ENCODE results near the gene ARL6IP6.
"Not testable (repeated sequence)": the region's sequence is repeated elsewhere in the genome, so short reads cannot be mapped to it uniquely, and the experiment has no call there.

ARL6IP6 gene

DNA sequence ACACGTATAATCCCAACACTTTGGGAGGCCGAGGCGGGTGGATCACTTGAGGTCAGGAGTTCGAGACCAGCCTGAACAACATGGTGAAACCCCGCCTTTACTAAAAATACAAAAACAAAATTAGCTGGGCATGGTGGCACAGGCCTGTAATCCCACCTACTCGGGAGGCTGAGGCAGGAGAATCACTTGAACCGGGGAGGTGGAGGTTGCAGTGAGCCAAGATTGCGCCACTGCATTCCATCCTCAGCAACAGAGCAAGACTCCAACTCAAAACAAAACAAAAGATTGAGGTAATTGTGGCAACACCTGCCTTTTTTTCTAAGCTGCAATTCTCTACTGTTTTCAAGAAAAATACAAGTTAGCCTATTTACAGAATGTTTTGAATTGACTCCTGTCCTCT is 4.2 kb downstream of the ARL6IP6 start:
- not testable (repeated sequence) for H3K27me3 ChIP-seq (ENCODE audit: control insufficient read depth, insufficient read depth, low read length); H3K9me3 ChIP-seq (ENCODE audit: control insufficient read depth, insufficient read depth, low read depth, low read length); H3K4me3 ChIP-seq (ENCODE audit: low read depth, low read length); H3K4me1 ChIP-seq (ENCODE audit: control insufficient read depth, insufficient read depth, low read length); H3K27ac ChIP-seq (ENCODE audit: low read depth, low read length); H3K9ac ChIP-seq (ENCODE audit: low read length)
- H3K36me3 ChIP-seq (ENCODE audit: control insufficient read depth, insufficient read depth, low read length): peaks cover 39% of the 10 kb centered on the region

GRCh38 chr2:152723918-152724317 is 5.5 kb downstream of the ARL6IP6 start:
- peaks cover 43% of the 10 kb centered on the region for H3K36me3 ChIP-seq (ENCODE audit: control insufficient read depth, insufficient read depth, low read length)
- no peaks in the 10 kb centered on the region for H3K27me3 ChIP-seq (ENCODE audit: control insufficient read depth, insufficient read depth, low read length)
- H3K9me3 ChIP-seq (ENCODE audit: control insufficient read depth, insufficient read depth, low read depth, low read length): no peaks in the 10 kb centered on the region
- no peak overlapping the region for H3K9ac ChIP-seq (ENCODE audit: low read length)
- no peak overlapping the region for H3K27ac ChIP-seq (ENCODE audit: low read depth, low read length)
- H3K4me1 ChIP-seq (ENCODE audit: control insufficient read depth, insufficient read depth, low read length): peaks cover 8% of the 10 kb centered on the region
- no peak overlapping the region for H3K4me3 ChIP-seq (ENCODE audit: low read depth, low read length)

DNA sequence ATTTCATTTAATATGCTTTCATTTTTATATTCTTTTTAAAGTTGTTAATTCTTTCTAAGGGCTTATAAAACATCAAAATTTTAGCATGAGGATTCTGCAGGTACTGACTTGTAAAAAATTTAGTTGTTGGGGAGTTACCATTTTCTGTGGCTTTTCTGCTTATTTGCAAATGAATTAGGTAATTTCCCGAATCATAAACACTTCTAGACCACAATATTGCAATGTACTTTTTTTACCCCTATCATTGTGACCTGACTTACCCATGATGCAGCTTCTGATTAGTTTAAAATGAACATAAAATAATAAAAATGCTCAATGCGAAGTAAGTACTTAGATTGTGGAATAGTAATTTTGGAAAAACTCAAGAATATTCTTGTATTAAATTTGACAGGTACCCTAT is 11.4 kb downstream of the ARL6IP6 start:
- Histone ChIP-seq H3K27ac (ENCODE audit: low read depth, low read length) (no peak overlapping the region), H3K9ac (ENCODE audit: low read length) (no peak overlapping the region), H3K4me1 (ENCODE audit: control insufficient read depth, insufficient read depth, low read length) (no peaks in the 10 kb centered on the region), H3K36me3 (ENCODE audit: control insufficient read depth, insufficient read depth, low read length) (peaks cover 17% of the 10 kb centered on the region), H3K4me3 (ENCODE audit: low read depth, low read length) (no peak overlapping the region), H3K9me3 (ENCODE audit: control insufficient read depth, insufficient read depth, low read depth, low read length) (no peaks in the 10 kb centered on the region), H3K27me3 (ENCODE audit: control insufficient read depth, insufficient read depth, low read length) (no peaks in the 10 kb centered on the region)

DNA sequence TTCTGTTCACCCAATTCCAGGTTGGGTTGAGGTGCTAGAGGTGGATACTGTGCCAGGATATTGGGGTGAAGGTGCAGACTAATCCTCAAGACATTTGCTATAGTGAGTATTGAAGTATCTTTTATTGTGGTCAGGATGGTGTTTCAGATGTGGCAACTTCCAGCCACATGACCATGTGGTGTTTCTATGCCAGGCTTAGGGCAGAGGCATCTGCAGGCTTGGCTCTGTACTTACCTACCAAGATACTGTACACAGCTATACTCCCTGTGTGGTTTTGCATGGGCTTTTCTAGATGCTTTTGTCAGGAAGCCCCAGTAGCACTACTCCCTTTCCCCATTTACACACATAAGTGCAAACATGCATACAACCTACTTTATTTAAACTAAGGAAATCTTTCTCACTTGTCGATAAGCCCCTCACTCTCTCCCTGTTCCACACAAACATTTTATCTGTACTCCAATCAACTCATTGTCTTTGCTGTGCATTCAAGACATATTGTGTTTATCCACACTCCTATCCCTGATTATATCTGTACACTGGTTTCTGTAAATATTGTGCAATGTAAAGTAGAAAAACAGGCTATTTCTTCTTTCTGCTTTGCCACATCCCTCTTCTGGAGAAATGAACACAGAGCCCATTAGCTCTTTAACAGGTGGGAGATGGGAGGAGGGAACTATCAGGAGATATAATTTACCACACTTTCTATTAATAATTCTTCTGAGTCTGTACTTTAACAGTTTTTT is 12.3 kb downstream of the ARL6IP6 start:
- H3K27ac ChIP-seq (ENCODE audit: low read depth, low read length): no peak overlapping the region
- peaks cover 26% of the 10 kb centered on the region for H3K36me3 ChIP-seq (ENCODE audit: control insufficient read depth, insufficient read depth, low read length)

DNA sequence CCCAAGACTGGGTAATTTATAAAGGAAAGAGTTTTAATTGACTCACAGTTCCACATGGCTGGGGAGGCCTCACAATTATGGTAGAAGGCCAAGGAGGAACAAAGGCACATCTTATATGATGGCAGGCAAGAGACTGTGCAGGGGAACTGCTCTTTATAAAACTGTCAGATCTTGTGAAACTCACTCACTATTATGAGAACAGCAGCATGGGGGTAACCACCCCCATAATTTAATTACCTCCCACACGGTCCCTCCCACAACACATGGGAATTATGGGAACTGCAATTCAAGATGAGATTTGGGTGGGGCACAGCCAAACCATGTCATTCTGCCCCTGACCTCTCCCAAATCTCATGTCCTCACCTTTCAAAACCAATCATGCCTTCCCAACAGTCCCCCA is 19.1 kb downstream of the ARL6IP6 start:
- H3K9ac ChIP-seq (ENCODE audit: low read length); H3K4me1 ChIP-seq (ENCODE audit: control insufficient read depth, insufficient read depth, low read length); H3K27ac ChIP-seq (ENCODE audit: low read depth, low read length); H3K27me3 ChIP-seq (ENCODE audit: control insufficient read depth, insufficient read depth, low read length); H3K4me3 ChIP-seq (ENCODE audit: low read depth, low read length): not testable (repeated sequence)
- Histone ChIP-seq H3K36me3 (ENCODE audit: control insufficient read depth, insufficient read depth, low read length) (peaks cover 61% of the 10 kb centered on the region), H3K9me3 (ENCODE audit: control insufficient read depth, insufficient read depth, low read depth, low read length) (peaks cover 17% of the 10 kb centered on the region; the same call in 1 of the 2 replicates)

More for the DNA sequence above, 12.3 kb downstream of the ARL6IP6 start:
- Histone ChIP-seq H3K27me3 (ENCODE audit: control insufficient read depth, insufficient read depth, low read length) (no peaks in the 10 kb centered on the region), H3K9ac (ENCODE audit: low read length) (no peak overlapping the region), H3K4me1 (ENCODE audit: control insufficient read depth, insufficient read depth, low read length) (no peaks in the 10 kb centered on the region), H3K9me3 (ENCODE audit: control insufficient read depth, insufficient read depth, low read depth, low read length) (no peaks in the 10 kb centered on the region), H3K4me3 (ENCODE audit: low read depth, low read length) (no peak overlapping the region)

- Histone ChIP-seq H3K4me1 (ENCODE audit: control insufficient read depth, insufficient read depth, low read length) (no peaks in the 10 kb centered on the region), H3K27ac (ENCODE audit: low read depth, low read length) (no peak overlapping the region), H3K4me3 (ENCODE audit: low read depth, low read length) (no peak overlapping the region), H3K27me3 (ENCODE audit: control insufficient read depth, insufficient read depth, low read length) (no peaks in the 10 kb centered on the region), H3K36me3 (ENCODE audit: control insufficient read depth, insufficient read depth, low read length) (peaks cover 69% of the 10 kb centered on the region), H3K9ac (ENCODE audit: low read length) (no peak overlapping the region), H3K9me3 (ENCODE audit: control insufficient read depth, insufficient read depth, low read depth, low read length) (peaks cover 17% of the 10 kb centered on the region; the same call in 1 of the 2 replicates)
Measured at GRCh38 chr2:152738438-152738837, 20.0 kb downstream of the ARL6IP6 start.

DNA sequence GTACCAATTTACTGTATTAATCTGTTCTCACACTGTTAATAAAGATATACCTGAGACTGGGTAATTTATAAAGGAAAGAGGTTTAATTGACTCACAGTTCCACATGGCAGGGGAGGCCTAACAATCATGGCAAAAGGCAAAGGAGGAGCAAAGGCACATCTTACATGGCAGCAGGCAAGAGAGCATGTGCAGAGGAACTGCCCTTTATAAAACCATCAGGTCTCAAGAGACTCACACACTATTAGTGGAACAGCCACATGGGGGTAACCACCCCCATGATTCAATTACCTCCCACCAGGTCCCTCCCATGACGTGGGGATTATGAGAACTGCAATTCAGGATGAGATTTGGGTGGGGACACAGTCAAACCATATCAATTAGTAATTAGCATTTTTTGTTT is 21.3 kb downstream of the ARL6IP6 start:
- H3K27me3 ChIP-seq (ENCODE audit: control insufficient read depth, insufficient read depth, low read length); H3K27ac ChIP-seq (ENCODE audit: low read depth, low read length); H3K4me3 ChIP-seq (ENCODE audit: low read depth, low read length); H3K9ac ChIP-seq (ENCODE audit: low read length); H3K4me1 ChIP-seq (ENCODE audit: control insufficient read depth, insufficient read depth, low read length): not testable (repeated sequence)
- Histone ChIP-seq H3K36me3 (ENCODE audit: control insufficient read depth, insufficient read depth, low read length) (peaks cover 64% of the 10 kb centered on the region), H3K9me3 (ENCODE audit: control insufficient read depth, insufficient read depth, low read depth, low read length) (peaks cover 17% of the 10 kb centered on the region; the same call in 1 of the 2 replicates)

DNA sequence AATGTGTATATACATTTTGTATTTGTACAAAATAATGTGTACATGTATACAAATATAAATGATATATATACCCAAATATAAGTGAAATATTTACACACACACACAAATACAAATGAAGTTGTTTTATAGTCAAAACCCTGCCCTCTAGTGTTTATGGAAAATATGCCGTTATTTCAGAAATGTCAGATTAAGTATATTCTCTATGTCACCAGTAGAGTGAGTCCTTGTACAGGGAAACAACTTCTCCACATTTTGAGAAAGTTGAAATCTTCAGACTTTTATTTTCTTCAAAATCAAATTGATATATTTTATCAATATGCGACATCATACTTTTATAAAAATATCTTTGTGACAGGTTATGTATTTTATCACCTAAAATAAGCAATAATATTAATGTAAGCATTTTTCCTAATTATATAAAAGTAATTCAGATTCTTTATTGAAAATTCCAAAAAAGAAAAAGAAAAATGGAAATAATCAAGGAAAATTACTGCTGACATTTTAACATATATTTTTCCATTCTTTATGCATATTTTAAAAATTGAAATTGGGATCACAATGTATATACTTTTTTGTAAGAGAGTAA is 22.4 kb downstream of the ARL6IP6 start:
- H3K9ac ChIP-seq (ENCODE audit: low read length): no peak overlapping the region
- H3K4me1 ChIP-seq (ENCODE audit: control insufficient read depth, insufficient read depth, low read length): no peaks in the 10 kb centered on the region
- H3K4me3 ChIP-seq (ENCODE audit: low read depth, low read length): no peak overlapping the region
- no peaks in the 10 kb centered on the region for H3K27me3 ChIP-seq (ENCODE audit: control insufficient read depth, insufficient read depth, low read length)
- peaks cover 17% of the 10 kb centered on the region; the same call in 1 of the 2 replicates for H3K9me3 ChIP-seq (ENCODE audit: control insufficient read depth, insufficient read depth, low read depth, low read length)
- peaks cover 58% of the 10 kb centered on the region for H3K36me3 ChIP-seq (ENCODE audit: control insufficient read depth, insufficient read depth, low read length)
- no peak overlapping the region for H3K27ac ChIP-seq (ENCODE audit: low read depth, low read length)

DNA sequence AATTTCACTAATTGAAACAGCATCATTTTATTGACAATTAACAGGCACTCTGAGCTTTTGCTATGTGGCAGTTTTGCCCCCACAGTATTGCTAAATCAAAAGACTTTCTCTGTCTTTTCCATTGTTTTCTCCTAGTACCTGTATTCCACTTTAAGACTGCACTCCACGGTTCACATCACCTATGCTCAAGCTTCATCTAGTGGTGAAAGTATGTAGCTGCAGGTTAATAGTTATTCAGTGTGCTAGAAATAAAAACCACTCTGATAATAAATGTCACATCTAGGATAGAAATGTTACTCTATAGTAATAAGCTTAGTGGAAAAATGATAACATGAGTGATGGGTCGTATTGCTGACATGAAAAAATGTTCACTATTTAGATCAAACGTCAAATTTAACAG is 24.6 kb downstream of the ARL6IP6 start:
- no peak overlapping the region for H3K4me3 ChIP-seq (ENCODE audit: low read depth, low read length)
- no peaks in the 10 kb centered on the region for H3K4me1 ChIP-seq (ENCODE audit: control insufficient read depth, insufficient read depth, low read length)
- peaks cover 11% of the 10 kb centered on the region; the same call in 1 of the 2 replicates for H3K9me3 ChIP-seq (ENCODE audit: control insufficient read depth, insufficient read depth, low read depth, low read length)
- H3K9ac ChIP-seq (ENCODE audit: low read length): no peak overlapping the region
- no peak overlapping the region for H3K27ac ChIP-seq (ENCODE audit: low read depth, low read length)
- peaks cover 42% of the 10 kb centered on the region for H3K36me3 ChIP-seq (ENCODE audit: control insufficient read depth, insufficient read depth, low read length)
- H3K27me3 ChIP-seq (ENCODE audit: control insufficient read depth, insufficient read depth, low read length): no peaks in the 10 kb centered on the region

GRCh38 chr2:152747751-152748150 is 29.3 kb downstream of the ARL6IP6 start:
- not testable (repeated sequence) for H3K9me3 ChIP-seq (ENCODE audit: control insufficient read depth, insufficient read depth, low read depth, low read length); H3K27me3 ChIP-seq (ENCODE audit: control insufficient read depth, insufficient read depth, low read length); H3K4me1 ChIP-seq (ENCODE audit: control insufficient read depth, insufficient read depth, low read length); H3K9ac ChIP-seq (ENCODE audit: low read length); H3K4me3 ChIP-seq (ENCODE audit: low read depth, low read length)
- Histone ChIP-seq H3K36me3 (ENCODE audit: control insufficient read depth, insufficient read depth, low read length) (peaks cover 49% of the 10 kb centered on the region), H3K27ac (ENCODE audit: low read depth, low read length) (peak overlapping the region; percentile 6; the same call in 1 of the 2 replicates)

GRCh38 chr2:152755029-152755428 is 36.6 kb downstream of the ARL6IP6 start:
- peaks cover 49% of the 10 kb centered on the region for H3K36me3 ChIP-seq (ENCODE audit: control insufficient read depth, insufficient read depth, low read length)
- no peak overlapping the region for H3K27ac ChIP-seq (ENCODE audit: low read depth, low read length)
- no peaks in the 10 kb centered on the region for H3K27me3 ChIP-seq (ENCODE audit: control insufficient read depth, insufficient read depth, low read length)
- no peaks in the 10 kb centered on the region for H3K9me3 ChIP-seq (ENCODE audit: control insufficient read depth, insufficient read depth, low read depth, low read length)
- H3K4me1 ChIP-seq (ENCODE audit: control insufficient read depth, insufficient read depth, low read length): no peaks in the 10 kb centered on the region
- H3K4me3 ChIP-seq (ENCODE audit: low read depth, low read length): no peak overlapping the region
- no peak overlapping the region for H3K9ac ChIP-seq (ENCODE audit: low read length)
